Measurements from ENCODE around the gene TSPAN9. TPM values are rescaled to one million over a fixed set of nuclear protein-coding genes. Genes with fewer than 3 reads are reported as not detected.

Gene TSPAN9
- total and polyA plus RNA-seq, 9 donors: 24.9 to 72.3 (median 55.7) TPM

DNA sequence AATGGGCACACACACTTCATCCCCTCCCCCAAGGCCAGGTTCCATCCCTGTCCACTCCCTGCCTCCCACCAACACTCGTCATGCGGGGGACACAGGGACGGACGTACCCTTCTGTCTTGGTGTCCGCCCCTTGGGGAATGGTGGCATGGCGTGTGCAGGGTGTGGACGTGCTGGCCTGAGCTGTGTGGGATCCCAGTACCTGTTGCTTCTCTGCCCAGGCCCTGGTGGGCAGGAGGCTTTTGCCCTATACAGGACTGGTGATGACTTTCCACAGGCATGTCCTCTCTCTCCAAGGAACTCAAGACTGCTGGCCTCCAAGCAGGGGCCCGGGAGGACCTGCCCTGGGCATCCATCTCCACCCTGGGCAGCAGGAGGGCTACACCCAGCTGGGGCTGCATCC is 218.0 kb downstream of the TSPAN9 start:
- WGBS, 3 donors: 88 to 92% (median 90%) methylated on average over 8 of the region's 8 CpGs
- Histone ChIP-seq H3K27me3 (no peaks in the 10 kb centered on the region), H3K9me3 (no peaks in the 10 kb centered on the region), H3K36me3 (no peaks in the 10 kb centered on the region), H3K4me3 (no peak overlapping the region), H3K4me1 (ENCODE audit: insufficient read depth) (peaks cover 5% of the 10 kb centered on the region), H3K27ac (no peak overlapping the region)
- TF ChIP-seq EP300 (IDR thresholded peaks at IDR 0.05) (no peak), POLR2A (IDR thresholded peaks at IDR 0.05) (no peak)
- intact Hi-C loops (cut with DNase I): loop anchor here in 2 of 4 donors (5.0 to 10.0 kb wide), 2 partner anchors 352 to 510 kb away; no protein-coding TSS in a partner anchor
- DNase-seq: no peak

GRCh38 chr12:3295646-3296408 is 218.6 kb downstream of the TSPAN9 start:
- peaks cover 5% of the 10 kb centered on the region for H3K4me1 ChIP-seq (ENCODE audit: insufficient read depth)
- TF ChIP-seq EP300 (IDR thresholded peaks at IDR 0.05) (no peak), CTCF (IDR thresholded peaks at IDR 0.05) (no peak)
- 54 to 62% (median 58%) methylated on average over 16 of the region's 16 CpGs for WGBS, 3 donors
- peak in 1 of 5 donors; percentile 59 for DNase-seq
- H3K36me3 ChIP-seq: no peaks in the 10 kb centered on the region
- no peaks in the 10 kb centered on the region for H3K27me3 ChIP-seq
- H3K4me3 ChIP-seq: no peak overlapping the region
- no peaks in the 10 kb centered on the region for H3K9me3 ChIP-seq
- intact Hi-C loops (cut with DNase I): loop anchor here in 2 of 4 donors (5.0 to 10.0 kb wide), 2 partner anchors 351 to 509 kb away; no protein-coding TSS in a partner anchor
- H3K27ac ChIP-seq: no peak overlapping the region

GRCh38 chr12:3296409-3296701 is 219.2 kb downstream of the TSPAN9 start:
- WGBS, 3 donors: 70 to 76% (median 75%) methylated on average over 6 of the region's 6 CpGs
- Histone ChIP-seq H3K9me3 (no peaks in the 10 kb centered on the region), H3K27ac (no peak overlapping the region), H3K4me1 (ENCODE audit: insufficient read depth) (peaks cover 5% of the 10 kb centered on the region), H3K27me3 (no peaks in the 10 kb centered on the region), H3K36me3 (no peaks in the 10 kb centered on the region), H3K4me3 (no peak overlapping the region)
- intact Hi-C loops (cut with DNase I): loop anchor here in 2 of 4 donors (5.0 to 10.0 kb wide), 2 partner anchors 351 to 508 kb away; no protein-coding TSS in a partner anchor
- TF ChIP-seq POLR2A (IDR thresholded peaks at IDR 0.05): no peak
- no peak for TF ChIP-seq EP300 (IDR thresholded peaks at IDR 0.05)
- no peak for TF ChIP-seq CTCF (IDR thresholded peaks at IDR 0.05)
- DNase-seq: no peak

GRCh38 chr12:3298603-3299002 is 221.4 kb downstream of the TSPAN9 start:
- 30 to 45% (median 32%) methylated on average over 17 of the region's 17 CpGs for WGBS, 3 donors
- Histone ChIP-seq H3K27ac (no peak overlapping the region), H3K4me3 (no peak overlapping the region), H3K9me3 (no peaks in the 10 kb centered on the region), H3K36me3 (no peaks in the 10 kb centered on the region), H3K4me1 (ENCODE audit: insufficient read depth) (peaks cover 3% of the 10 kb centered on the region), H3K27me3 (no peaks in the 10 kb centered on the region)
- intact Hi-C loops (cut with DNase I): loop anchor here in 2 of 4 donors (5.0 to 10.0 kb wide), 2 partner anchors 349 to 506 kb away; no protein-coding TSS in a partner anchor
- no peak for DNase-seq
- TF ChIP-seq CTCF (IDR thresholded peaks at IDR 0.05) (no peak), EP300 (IDR thresholded peaks at IDR 0.05) (no peak), POLR2A (IDR thresholded peaks at IDR 0.05) (no peak)
